HepG2 (cell line): ENCODE data around the gene FBN3. TPM values are rescaled to one million over a fixed set of nuclear protein-coding genes. Genes with fewer than 3 reads are reported as not detected.

Experiments
- ATM ChIP-seq: fragments of 450-650 bp; IDR thresholded peaks from 2 replicates; pipeline ENCODE4 v1.7.1; 2017; ENCODE audit warnings: mild to moderate bottlenecking, borderline replicate concordance
- CHD4 ChIP-seq: fragments of 200-600 bp; sonication (generic); IDR thresholded peaks from 2 replicates; pipeline ENCODE4 v1.7.0; 2017; ENCODE audit warnings: mild to moderate bottlenecking, low read length, borderline replicate concordance
- GATAD2A ChIP-seq: IDR thresholded peaks from 2 replicates; pipeline ENCODE4 v1.6.1; 2016
- MIXL1 ChIP-seq: IDR thresholded peaks from 2 replicates; pipeline ENCODE4 v1.6.1; 2016
- MYC ChIP-seq: sonication (generic); formaldehyde crosslinking; IDR thresholded peaks from 2 replicates; pipeline ENCODE4 v1.9.0; 2021; ENCODE audit warnings: missing genetic modification reagents, borderline replicate concordance
- NCOA1 ChIP-seq: sonication (generic); formaldehyde crosslinking; IDR thresholded peaks from 2 replicates; pipeline ENCODE4 v1.9.0; 2021; ENCODE audit warnings: missing genetic modification reagents
- NFIB ChIP-seq: sonication (generic); formaldehyde crosslinking; IDR thresholded peaks from 2 replicates; pipeline ENCODE4 v1.9.0; 2021; ENCODE audit warnings: missing genetic modification reagents, mild to moderate bottlenecking, borderline replicate concordance
- PBX2 ChIP-seq: IDR thresholded peaks from 2 replicates; pipeline ENCODE4 v1.6.1; 2016; ENCODE audit warnings: control low read depth
- RXRB ChIP-seq: IDR thresholded peaks from 2 replicates; pipeline ENCODE4 v1.6.1; 2016; ENCODE audit warnings: borderline replicate concordance, missing genetic modification reagents, missing compliant biosample characterization
- SUZ12 ChIP-seq: fragments of 150-350 bp; IDR thresholded peaks from 2 replicates; pipeline ENCODE4 v1.6.1; 2014; ENCODE audit warnings: low read depth, low read length
- TAF1 ChIP-seq: sonication (generic); formaldehyde crosslinking; IDR thresholded peaks from 2 replicates; pipeline ENCODE4 v1.4.0; 2020; ENCODE audit warnings: missing genetic modification reagents
- ZIK1 ChIP-seq: sonication (generic); formaldehyde crosslinking; IDR thresholded peaks from 2 replicates; pipeline ENCODE4 v1.5.0; 2020; ENCODE audit warnings: mild to moderate bottlenecking, low read depth, missing genetic modification reagents, borderline replicate concordance
- ZNF20 ChIP-seq: sonication (generic); formaldehyde crosslinking; IDR thresholded peaks from 2 replicates; pipeline ENCODE4 v1.4.0; 2020; ENCODE audit warnings: mild to moderate bottlenecking, moderate library complexity, missing genetic modification reagents
- ZNF350 ChIP-seq: sonication (generic); formaldehyde crosslinking; IDR thresholded peaks from 2 replicates; pipeline ENCODE4 v1.4.0; 2020; ENCODE audit warnings: mild to moderate bottlenecking, low read depth, missing genetic modification reagents, borderline replicate concordance
- ZNF354B ChIP-seq: sonication (generic); formaldehyde crosslinking; IDR thresholded peaks from 2 replicates; pipeline ENCODE4 v1.8.0; 2022; ENCODE audit warnings: mild to moderate bottlenecking, missing genetic modification reagents
- ZNF605 ChIP-seq: sonication (generic); formaldehyde crosslinking; IDR thresholded peaks from 2 replicates; pipeline ENCODE4 v1.8.0; 2022; ENCODE audit warnings: mild to moderate bottlenecking, missing genetic modification reagents
- ZNF674 ChIP-seq: sonication (generic); formaldehyde crosslinking; IDR thresholded peaks from 2 replicates; pipeline ENCODE4 v1.5.0; 2020; ENCODE audit warnings: low read depth, mild to moderate bottlenecking, missing genetic modification reagents
- ZNF883 ChIP-seq: sonication (generic); formaldehyde crosslinking; IDR thresholded peaks from 2 replicates; pipeline ENCODE4 v1.5.1; 2020; ENCODE audit warnings: mild to moderate bottlenecking, missing genetic modification reagents; ENCODE audit errors: not compliant biosample characterization
- ZSCAN21 ChIP-seq: sonication (generic); formaldehyde crosslinking; IDR thresholded peaks from 2 replicates; pipeline ENCODE4 v1.8.0; 2022; ENCODE audit warnings: mild to moderate bottlenecking, missing genetic modification reagents, moderate library complexity, borderline replicate concordance
- polyA plus RNA-seq, 8 experiments: library from polyadenylated mRNA; depleted of rRNA in 3 of 8; stranded (reverse) in 7 of 8; unstranded in 1 of 8; fragments of >200 nt; fragmentation: Illumina TruSeq in 4 of 8; extraction: Trizol in 4 of 8; gene quantifications; 2 replicates each; pipeline versions ENCODE4 v1.2.1 to v1.2.3, GENCODE V29; 2011 to 2016; ENCODE audit warnings: low read depth in 4 of 8, missing spikeins in 1 of 8, mixed read lengths in 1 of 8; ENCODE audit not compliant: insufficient read depth in 1 of 8
- total RNA-seq, 5 experiments: library from RNA; depleted of rRNA; stranded (reverse); fragments of >200 nt; fragmentation: Illumina TruSeq; extraction: Trizol; gene quantifications; 2 replicates each; pipeline ENCODE4 v1.2.3, GENCODE V29; 2016; ENCODE audit warnings: low read depth in 1 of 5
- TF ChIP-seq, protein P1 (sequence below): sonication (generic); formaldehyde crosslinking; IDR thresholded peaks from 2 replicates; pipeline ENCODE4 v1.4.0; 2020; ENCODE audit warnings: mild to moderate bottlenecking, missing genetic modification reagents, borderline replicate concordance
- TF ChIP-seq, protein P2 (sequence below): sonication (generic); formaldehyde crosslinking; IDR thresholded peaks from 2 replicates; pipeline ENCODE4 v1.5.1; 2020; ENCODE audit warnings: mild to moderate bottlenecking, missing genetic modification reagents, moderate library complexity

Gene FBN3
- total and polyA plus RNA-seq, 2 of the 13 experiments (the other 11 are each of a cell fraction or from before 2014, with no cell fraction given), result 0.20 to 1.3 TPM

DNA sequence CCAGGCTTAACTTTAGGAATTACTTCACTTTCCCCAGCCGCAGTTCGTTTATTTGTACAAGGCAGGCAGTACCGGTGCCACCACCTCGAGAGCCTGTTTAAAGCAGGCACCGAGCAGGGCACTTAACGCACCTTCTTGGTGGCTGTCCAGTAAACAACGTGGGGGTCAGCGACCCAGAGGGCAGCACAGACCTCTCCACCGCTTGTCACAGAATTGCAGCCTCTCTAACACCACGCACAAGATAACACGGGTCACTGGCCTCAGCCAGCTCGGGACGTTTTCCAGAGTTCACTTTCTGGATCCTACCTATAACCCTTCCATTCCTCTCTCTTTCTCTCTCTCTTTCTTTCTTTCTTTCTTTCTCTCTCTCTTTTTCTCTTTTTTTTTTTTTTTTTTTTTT lies 127.1 kb downstream of the FBN3 start (continued):
- TF ChIP-seq, protein P1, sequence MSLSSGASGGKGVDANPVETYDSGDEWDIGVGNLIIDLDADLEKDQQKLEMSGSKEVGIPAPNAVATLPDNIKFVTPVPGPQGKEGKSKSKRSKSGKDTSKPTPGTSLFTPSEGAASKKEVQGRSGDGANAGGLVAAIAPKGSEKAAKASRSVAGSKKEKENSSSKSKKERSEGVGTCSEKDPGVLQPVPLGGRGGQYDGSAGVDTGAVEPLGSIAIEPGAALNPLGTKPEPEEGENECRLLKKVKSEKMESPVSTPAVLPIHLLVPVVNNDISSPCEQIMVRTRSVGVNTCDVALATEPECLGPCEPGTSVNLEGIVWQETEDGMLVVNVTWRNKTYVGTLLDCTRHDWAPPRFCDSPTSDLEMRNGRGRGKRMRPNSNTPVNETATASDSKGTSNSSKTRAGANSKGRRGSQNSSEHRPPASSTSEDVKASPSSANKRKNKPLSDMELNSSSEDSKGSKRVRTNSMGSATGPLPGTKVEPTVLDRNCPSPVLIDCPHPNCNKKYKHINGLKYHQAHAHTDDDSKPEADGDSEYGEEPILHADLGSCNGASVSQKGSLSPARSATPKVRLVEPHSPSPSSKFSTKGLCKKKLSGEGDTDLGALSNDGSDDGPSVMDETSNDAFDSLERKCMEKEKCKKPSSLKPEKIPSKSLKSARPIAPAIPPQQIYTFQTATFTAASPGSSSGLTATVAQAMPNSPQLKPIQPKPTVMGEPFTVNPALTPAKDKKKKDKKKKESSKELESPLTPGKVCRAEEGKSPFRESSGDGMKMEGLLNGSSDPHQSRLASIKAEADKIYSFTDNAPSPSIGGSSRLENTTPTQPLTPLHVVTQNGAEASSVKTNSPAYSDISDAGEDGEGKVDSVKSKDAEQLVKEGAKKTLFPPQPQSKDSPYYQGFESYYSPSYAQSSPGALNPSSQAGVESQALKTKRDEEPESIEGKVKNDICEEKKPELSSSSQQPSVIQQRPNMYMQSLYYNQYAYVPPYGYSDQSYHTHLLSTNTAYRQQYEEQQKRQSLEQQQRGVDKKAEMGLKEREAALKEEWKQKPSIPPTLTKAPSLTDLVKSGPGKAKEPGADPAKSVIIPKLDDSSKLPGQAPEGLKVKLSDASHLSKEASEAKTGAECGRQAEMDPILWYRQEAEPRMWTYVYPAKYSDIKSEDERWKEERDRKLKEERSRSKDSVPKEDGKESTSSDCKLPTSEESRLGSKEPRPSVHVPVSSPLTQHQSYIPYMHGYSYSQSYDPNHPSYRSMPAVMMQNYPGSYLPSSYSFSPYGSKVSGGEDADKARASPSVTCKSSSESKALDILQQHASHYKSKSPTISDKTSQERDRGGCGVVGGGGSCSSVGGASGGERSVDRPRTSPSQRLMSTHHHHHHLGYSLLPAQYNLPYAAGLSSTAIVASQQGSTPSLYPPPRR (CRISPR knock-in tag), result no peak
- TF ChIP-seq MIXL1 (CRISPR knock-in tag), result no peak
- no peak for TF ChIP-seq TAF1
- TF ChIP-seq ATM, result no peak
- no peak for TF ChIP-seq MYC (CRISPR knock-in tag)
- no peak for TF ChIP-seq ZNF20 (CRISPR knock-in tag)
- no peak for TF ChIP-seq NCOA1 (CRISPR knock-in tag)
- TF ChIP-seq NFIB (CRISPR knock-in tag), result no peak
- no peak for TF ChIP-seq PBX2 (CRISPR knock-in tag)
- TF ChIP-seq, protein P2, sequence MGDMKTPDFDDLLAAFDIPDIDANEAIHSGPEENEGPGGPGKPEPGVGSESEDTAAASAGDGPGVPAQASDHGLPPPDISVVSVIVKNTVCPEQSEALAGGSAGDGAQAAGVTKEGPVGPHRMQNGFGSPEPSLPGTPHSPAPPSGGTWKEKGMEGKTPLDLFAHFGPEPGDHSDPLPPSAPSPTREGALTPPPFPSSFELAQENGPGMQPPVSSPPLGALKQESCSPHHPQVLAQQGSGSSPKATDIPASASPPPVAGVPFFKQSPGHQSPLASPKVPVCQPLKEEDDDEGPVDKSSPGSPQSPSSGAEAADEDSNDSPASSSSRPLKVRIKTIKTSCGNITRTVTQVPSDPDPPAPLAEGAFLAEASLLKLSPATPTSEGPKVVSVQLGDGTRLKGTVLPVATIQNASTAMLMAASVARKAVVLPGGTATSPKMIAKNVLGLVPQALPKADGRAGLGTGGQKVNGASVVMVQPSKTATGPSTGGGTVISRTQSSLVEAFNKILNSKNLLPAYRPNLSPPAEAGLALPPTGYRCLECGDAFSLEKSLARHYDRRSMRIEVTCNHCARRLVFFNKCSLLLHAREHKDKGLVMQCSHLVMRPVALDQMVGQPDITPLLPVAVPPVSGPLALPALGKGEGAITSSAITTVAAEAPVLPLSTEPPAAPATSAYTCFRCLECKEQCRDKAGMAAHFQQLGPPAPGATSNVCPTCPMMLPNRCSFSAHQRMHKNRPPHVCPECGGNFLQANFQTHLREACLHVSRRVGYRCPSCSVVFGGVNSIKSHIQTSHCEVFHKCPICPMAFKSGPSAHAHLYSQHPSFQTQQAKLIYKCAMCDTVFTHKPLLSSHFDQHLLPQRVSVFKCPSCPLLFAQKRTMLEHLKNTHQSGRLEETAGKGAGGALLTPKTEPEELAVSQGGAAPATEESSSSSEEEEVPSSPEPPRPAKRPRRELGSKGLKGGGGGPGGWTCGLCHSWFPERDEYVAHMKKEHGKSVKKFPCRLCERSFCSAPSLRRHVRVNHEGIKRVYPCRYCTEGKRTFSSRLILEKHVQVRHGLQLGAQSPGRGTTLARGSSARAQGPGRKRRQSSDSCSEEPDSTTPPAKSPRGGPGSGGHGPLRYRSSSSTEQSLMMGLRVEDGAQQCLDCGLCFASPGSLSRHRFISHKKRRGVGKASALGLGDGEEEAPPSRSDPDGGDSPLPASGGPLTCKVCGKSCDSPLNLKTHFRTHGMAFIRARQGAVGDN (CRISPR knock-in tag), result peak; percentile 19; the same call in 1 of the 2 replicates
- TF ChIP-seq ZNF674, result no peak
- no peak for TF ChIP-seq SUZ12
- no peak for TF ChIP-seq CHD4
- peak; percentile 52; the same call in 1 of the 2 replicates for TF ChIP-seq RXRB (CRISPR knock-in tag)
- no peak for TF ChIP-seq ZNF605 (CRISPR knock-in tag)
- TF ChIP-seq ZNF883 (CRISPR knock-in tag), result no peak
- no peak for TF ChIP-seq ZSCAN21 (CRISPR knock-in tag)
- TF ChIP-seq ZNF350 (CRISPR knock-in tag), result no peak
- peak; percentile 49; the same call in 1 of the 2 replicates for TF ChIP-seq GATAD2A (CRISPR knock-in tag)
- no peak for TF ChIP-seq ZIK1 (CRISPR knock-in tag)
- no peak for TF ChIP-seq ZNF354B (CRISPR knock-in tag)
